Tibial nerve (tissue), 4 donors: ENCODE results near the gene ZNF8. TPM values are rescaled to one million over a fixed set of nuclear protein-coding genes. Genes with fewer than 3 reads are reported as not detected.

ENCODE experiments used
- DNase-seq, 2 donors: peaks; one replicate each; pipeline ENCODE4 v3.0.0-alpha.2; 2019; ENCODE audit warnings: low spot score in 2 of 2
- H3K27ac ChIP-seq, 4 donors: fragments of 200-600 bp; sonication (generic) in 3 of 4; one replicate each; pipeline ENCODE4 v1.5.1; 2017 to 2019; ENCODE audit warnings: mild to moderate bottlenecking in 1 of 4
- H3K27me3 ChIP-seq, 2 donors: fragments of 200-600 bp; sonication (generic) in 1 of 2; one replicate each; pipeline versions ENCODE4 v1.5.1 to v1.6.0; 2017 to 2019
- H3K36me3 ChIP-seq, 3 donors: fragments of 200-600 bp; sonication (generic); one replicate each; pipeline ENCODE4 v1.5.1; 2018 to 2019
- H3K4me1 ChIP-seq, 4 donors: fragments of 200-600 bp; sonication (generic) in 3 of 4; one replicate each; pipeline ENCODE4 v1.5.1; 2017 to 2019
- H3K4me3 ChIP-seq, 4 donors: fragments of 200-600 bp; sonication (generic) in 3 of 4; one replicate each; pipeline ENCODE4 v1.5.1; 2017 to 2019; ENCODE audit warnings: mild to moderate bottlenecking in 1 of 4, moderate library complexity in 1 of 4
- H3K9me3 ChIP-seq, 4 donors: fragments of 200-600 bp; sonication (generic) in 3 of 4; one replicate each; pipeline ENCODE4 v1.5.1; 2017 to 2019
- CTCF ChIP-seq, 5 experiments: fragments of 200-600 bp in 3 of 5; fragments of 450-650 bp in 2 of 5; sonication (generic) in 3 of 5; IDR thresholded peaks; one replicate each; pipeline ENCODE4 v1.5.1; 2016 to 2019; ENCODE audit warnings: antibody characterized with exemption in 5 of 5, mild to moderate bottlenecking in 3 of 5, moderate library complexity in 2 of 5
- EP300 ChIP-seq, 2 donors: sonication (generic); formaldehyde crosslinking; IDR thresholded peaks; one replicate each; pipeline ENCODE4 v1.6.1; 2017; ENCODE audit warnings: antibody characterized with exemption in 2 of 2, mild to moderate bottlenecking in 1 of 2
- POLR2A ChIP-seq, 2 donors: fragments of 450-650 bp; IDR thresholded peaks; one replicate each; pipeline ENCODE4 v1.6.1; 2017; ENCODE audit warnings: antibody characterized with exemption in 2 of 2, mild to moderate bottlenecking in 2 of 2, moderate library complexity in 2 of 2
- WGBS, 2 donors: methylation state at CpG; one replicate each; pipeline ENCODE4 v1.1.5; 2018; 5-methylcytosine and 5-hydroxymethylcytosine counted together
- total RNA-seq, 4 donors: library from RNA; depleted of rRNA; stranded (reverse); fragments of >200 nt; gene quantifications; one replicate each; pipeline ENCODE4 v1.1.0, GENCODE V29; 2016

ZNF8 gene
- total RNA-seq, 4 donors from 2014 or later, result 8.0 to 11.2 (median 8.6) TPM

- no peaks in the 10 kb centered on the region for H3K4me1 ChIP-seq
- DNase-seq, result no peak
- H3K36me3 ChIP-seq, result peaks cover 0 to 70% (median 0%) of the 10 kb centered on the region in 3 donors
- H3K27ac ChIP-seq, result no peak overlapping the region
- no peak overlapping the region for H3K4me3 ChIP-seq
- 93 to 97% methylated on average over 4 of the region's 4 CpGs for WGBS, 2 donors
- TF ChIP-seq CTCF (IDR thresholded peaks at IDR 0.05), result no peak
- no peak for TF ChIP-seq EP300 (IDR thresholded peaks at IDR 0.05)
- no peak for TF ChIP-seq POLR2A (IDR thresholded peaks at IDR 0.05)
- no peaks in the 10 kb centered on the region for H3K27me3 ChIP-seq
- peaks cover 0 to 27% (median 0%) of the 10 kb centered on the region in 4 donors for H3K9me3 ChIP-seq
These were observed 58.1 kb downstream of the ZNF8 start for GRCh38 chr19:58336820-58337219.

GRCh38 chr19:58338336-58338735, 59.6 kb downstream of the ZNF8 start:
- 94 to 96% methylated on average over 11 of the region's 11 CpGs for WGBS, 2 donors

GRCh38 chr19:58338825-58339558, 60.2 kb downstream of the ZNF8 start:
- 75 to 80% methylated on average over 27 to 30 of the region's 30 CpGs for WGBS, 2 donors
- Histone ChIP-seq H3K9me3 (peaks cover 0 to 29% (median 0%) of the 10 kb centered on the region in 4 donors), H3K36me3 (peaks cover 0 to 81% (median 0%) of the 10 kb centered on the region in 3 donors)

More at GRCh38 chr19:58338336-58338735, 59.6 kb downstream of the ZNF8 start:
- no peaks in the 10 kb centered on the region for H3K4me1 ChIP-seq
- TF ChIP-seq EP300 (IDR thresholded peaks at IDR 0.05), result no peak
- TF ChIP-seq POLR2A (IDR thresholded peaks at IDR 0.05), result no peak
- no peak for TF ChIP-seq CTCF (IDR thresholded peaks at IDR 0.05)
- peaks cover 0 to 81% (median 0%) of the 10 kb centered on the region in 3 donors for H3K36me3 ChIP-seq
- peaks cover 0 to 27% (median 0%) of the 10 kb centered on the region in 4 donors for H3K9me3 ChIP-seq
- no peak overlapping the region for H3K27ac ChIP-seq
- H3K27me3 ChIP-seq, result no peaks in the 10 kb centered on the region
- DNase-seq, result no peak
- no peak overlapping the region for H3K4me3 ChIP-seq

GRCh38 chr19:58345558-58345957, 66.8 kb downstream of the ZNF8 start:
- 75 to 76% methylated on average over 5 of the region's 5 CpGs for WGBS, 2 donors
- H3K27me3 ChIP-seq, result peaks cover 0 to 4% of the 10 kb centered on the region in 2 donors
- no peak overlapping the region for H3K4me3 ChIP-seq
- peaks cover 0 to 29% (median 0%) of the 10 kb centered on the region in 3 donors for H3K36me3 ChIP-seq
- TF ChIP-seq EP300 (IDR thresholded peaks at IDR 0.05), result no peak
- TF ChIP-seq POLR2A (IDR thresholded peaks at IDR 0.05), result no peak
- TF ChIP-seq CTCF (IDR thresholded peaks at IDR 0.05), result no peak
- DNase-seq, result no peak
- H3K27ac ChIP-seq, result no peak overlapping the region
- H3K9me3 ChIP-seq, result peaks cover 0 to 2% (median 0%) of the 10 kb centered on the region in 4 donors
- peaks cover 0 to 37% (median 6%) of the 10 kb centered on the region in 4 donors for H3K4me1 ChIP-seq

More at GRCh38 chr19:58338825-58339558, 60.2 kb downstream of the ZNF8 start:
- no peak for TF ChIP-seq POLR2A (IDR thresholded peaks at IDR 0.05)
- no peak for TF ChIP-seq EP300 (IDR thresholded peaks at IDR 0.05)
- TF ChIP-seq CTCF (IDR thresholded peaks at IDR 0.05), result no peak
- Histone ChIP-seq H3K4me3 (no peak overlapping the region), H3K4me1 (no peaks in the 10 kb centered on the region), H3K27ac (no peak overlapping the region), H3K27me3 (no peaks in the 10 kb centered on the region)
- DNase-seq, result no peak
